ENCODE results near the gene GOLPH3.

GOLPH3 gene

DNA sequence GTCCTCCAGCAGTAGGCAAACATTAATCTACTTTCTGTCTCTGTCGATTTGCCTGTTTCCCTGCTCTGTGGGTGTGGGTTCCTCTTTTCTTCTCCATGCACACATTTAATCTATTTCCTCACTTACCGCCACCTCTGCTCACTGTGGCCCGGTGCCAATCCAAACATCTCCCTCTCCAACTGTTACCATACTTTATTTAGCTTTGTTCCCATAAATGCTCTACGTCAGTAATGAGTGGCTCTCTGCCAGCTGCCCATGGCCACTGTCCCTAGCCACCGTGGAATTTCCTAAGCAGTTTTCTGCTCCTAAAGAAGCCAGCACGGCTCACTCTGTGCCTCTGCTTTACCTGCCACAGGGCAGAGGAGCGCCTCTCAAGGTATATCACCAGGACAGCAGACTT is 19.5 kb upstream of the GOLPH3 start:
- H3K27me3 ChIP-seq (ENCODE audit: insufficient read depth, low read depth) = no peaks in the 10 kb centered on the region
- H3K9ac ChIP-seq = no peak overlapping the region
- no peaks in the 10 kb centered on the region for H3K36me3 ChIP-seq (ENCODE audit: insufficient read depth)
- TF ChIP-seq, protein P1, sequence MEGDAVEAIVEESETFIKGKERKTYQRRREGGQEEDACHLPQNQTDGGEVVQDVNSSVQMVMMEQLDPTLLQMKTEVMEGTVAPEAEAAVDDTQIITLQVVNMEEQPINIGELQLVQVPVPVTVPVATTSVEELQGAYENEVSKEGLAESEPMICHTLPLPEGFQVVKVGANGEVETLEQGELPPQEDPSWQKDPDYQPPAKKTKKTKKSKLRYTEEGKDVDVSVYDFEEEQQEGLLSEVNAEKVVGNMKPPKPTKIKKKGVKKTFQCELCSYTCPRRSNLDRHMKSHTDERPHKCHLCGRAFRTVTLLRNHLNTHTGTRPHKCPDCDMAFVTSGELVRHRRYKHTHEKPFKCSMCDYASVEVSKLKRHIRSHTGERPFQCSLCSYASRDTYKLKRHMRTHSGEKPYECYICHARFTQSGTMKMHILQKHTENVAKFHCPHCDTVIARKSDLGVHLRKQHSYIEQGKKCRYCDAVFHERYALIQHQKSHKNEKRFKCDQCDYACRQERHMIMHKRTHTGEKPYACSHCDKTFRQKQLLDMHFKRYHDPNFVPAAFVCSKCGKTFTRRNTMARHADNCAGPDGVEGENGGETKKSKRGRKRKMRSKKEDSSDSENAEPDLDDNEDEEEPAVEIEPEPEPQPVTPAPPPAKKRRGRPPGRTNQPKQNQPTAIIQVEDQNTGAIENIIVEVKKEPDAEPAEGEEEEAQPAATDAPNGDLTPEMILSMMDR (conservative IDR thresholded peaks at IDR 0.05; ENCODE audit: low read depth, low read length) = no peak
- H3K4me1 ChIP-seq (ENCODE audit: low read depth, poor library complexity, severe bottlenecking) = no peaks in the 10 kb centered on the region
- H3K27ac ChIP-seq = no peak overlapping the region
- H3K79me2 ChIP-seq (ENCODE audit: insufficient read depth, low read depth) = no peaks in the 10 kb centered on the region
- no peak overlapping the region for H3K4me2 ChIP-seq
- no peak overlapping the region for H3K4me3 ChIP-seq (IDR thresholded peaks at IDR 0.05; ENCODE audit: insufficient read depth, low read depth, low read length)
- no peak overlapping the region for H2AFZ ChIP-seq (ENCODE audit: low read depth)
- H4K20me1 ChIP-seq (ENCODE audit: insufficient read depth) = no peaks in the 10 kb centered on the region

DNA sequence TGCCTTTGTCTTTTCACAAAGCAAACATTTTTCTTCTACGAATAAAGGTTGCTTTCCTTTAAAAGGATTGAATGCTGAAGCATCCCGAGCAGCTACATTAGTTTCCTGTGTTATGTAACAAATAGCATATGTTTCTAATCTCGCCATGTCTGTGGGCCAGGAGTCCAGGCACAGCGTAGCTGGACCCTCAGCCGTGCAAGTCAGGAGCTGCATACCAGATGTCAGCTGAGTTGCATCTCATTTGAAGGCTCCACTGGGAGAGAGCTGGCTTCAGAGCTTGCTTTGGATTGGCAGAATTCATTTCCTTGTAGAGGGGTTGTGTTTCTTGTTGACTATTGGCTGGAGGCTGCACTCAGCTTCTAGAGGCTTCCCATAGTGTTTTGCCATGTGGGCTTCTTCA is 16.0 kb upstream of the GOLPH3 start:
- Histone ChIP-seq H3K4me2 (no peak overlapping the region), H3K9ac (no peak overlapping the region), H4K20me1 (ENCODE audit: insufficient read depth) (no peaks in the 10 kb centered on the region), H3K79me2 (ENCODE audit: insufficient read depth, low read depth) (no peaks in the 10 kb centered on the region), H2AFZ (ENCODE audit: low read depth) (no peak overlapping the region), H3K36me3 (ENCODE audit: insufficient read depth) (no peaks in the 10 kb centered on the region), H3K27me3 (ENCODE audit: insufficient read depth, low read depth) (no peaks in the 10 kb centered on the region), H3K4me3 (IDR thresholded peaks at IDR 0.05; ENCODE audit: insufficient read depth, low read depth, low read length) (no peak overlapping the region), H3K27ac (no peak overlapping the region), H3K4me1 (ENCODE audit: low read depth, poor library complexity, severe bottlenecking) (no peaks in the 10 kb centered on the region)
- TF ChIP-seq, protein P1 (conservative IDR thresholded peaks at IDR 0.05; ENCODE audit: low read depth, low read length) = no peak

- no peaks in the 10 kb centered on the region for H3K27me3 ChIP-seq (ENCODE audit: insufficient read depth, low read depth)
- TF ChIP-seq, protein P1 (conservative IDR thresholded peaks at IDR 0.05; ENCODE audit: low read depth, low read length) = no peak
Observed at GRCh38 chr5:32187675-32188074, 13.6 kb upstream of the GOLPH3 start.

GRCh38 chr5:32182463-32183063 is 8.4 kb upstream of the GOLPH3 start:
- Histone ChIP-seq H2AFZ (ENCODE audit: low read depth) (no peak overlapping the region), H3K4me1 (ENCODE audit: low read depth, poor library complexity, severe bottlenecking) (no peaks in the 10 kb centered on the region), H3K9ac (no peak overlapping the region), H3K4me2 (no peak overlapping the region), H3K27ac (no peak overlapping the region), H3K4me3 (IDR thresholded peaks at IDR 0.05; ENCODE audit: insufficient read depth, low read depth, low read length) (no peak overlapping the region), H3K27me3 (ENCODE audit: insufficient read depth, low read depth) (no peaks in the 10 kb centered on the region), H3K36me3 (ENCODE audit: insufficient read depth) (no peaks in the 10 kb centered on the region), H4K20me1 (ENCODE audit: insufficient read depth) (no peaks in the 10 kb centered on the region), H3K79me2 (ENCODE audit: insufficient read depth, low read depth) (no peaks in the 10 kb centered on the region)
- TF ChIP-seq, protein P1 (conservative IDR thresholded peaks at IDR 0.05; ENCODE audit: low read depth, low read length) = no peak

More at GRCh38 chr5:32187675-32188074, 13.6 kb upstream of the GOLPH3 start:
- Histone ChIP-seq H3K9ac (no peak overlapping the region), H3K4me1 (ENCODE audit: low read depth, poor library complexity, severe bottlenecking) (no peaks in the 10 kb centered on the region), H2AFZ (ENCODE audit: low read depth) (no peak overlapping the region), H3K79me2 (ENCODE audit: insufficient read depth, low read depth) (no peaks in the 10 kb centered on the region), H3K36me3 (ENCODE audit: insufficient read depth) (no peaks in the 10 kb centered on the region), H3K27ac (no peak overlapping the region), H4K20me1 (ENCODE audit: insufficient read depth) (no peaks in the 10 kb centered on the region), H3K4me2 (no peak overlapping the region), H3K4me3 (IDR thresholded peaks at IDR 0.05; ENCODE audit: insufficient read depth, low read depth, low read length) (no peak overlapping the region)

Data from KMS-11 (cell line).